Measurements from ENCODE around the gene MLXIP. TPM values are rescaled to one million over a fixed set of nuclear protein-coding genes. Genes with fewer than 3 reads are reported as not detected.

MLXIP gene
- total and polyA plus RNA-seq, 2 experiments from 2014 or later = 16.2 to 23.0 TPM

DNA sequence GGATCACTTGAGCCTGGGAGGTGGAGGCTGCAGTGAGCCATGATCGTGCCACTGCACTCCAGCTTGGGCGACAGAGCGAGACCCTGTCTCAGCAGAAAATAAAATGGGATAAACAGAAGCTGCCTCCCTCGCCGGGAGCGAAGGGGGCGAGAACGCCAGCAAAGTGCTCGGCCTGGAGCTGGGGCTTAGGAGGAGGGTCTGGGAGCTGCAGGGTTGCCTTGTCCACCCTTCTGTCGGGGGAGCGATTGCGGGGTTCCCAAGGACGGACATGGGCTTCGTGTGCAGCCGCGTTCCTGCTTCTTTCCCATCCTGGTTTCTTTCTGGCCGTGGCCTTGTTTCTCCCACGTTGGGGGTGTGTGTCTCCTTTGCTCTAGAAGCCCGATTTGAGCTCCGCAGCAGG lies 27.9 kb upstream of the MLXIP start:
- H3K79me2 ChIP-seq (replicated peaks; ENCODE audit: insufficient read depth) = no peaks in the 10 kb centered on the region
- Mint-ChIP-seq H3K4me1 (peaks cover 6% of the 10 kb centered on the region; the same call in 2 of the 3 replicates), H3K27me3 (ENCODE audit: insufficient read depth, low read depth, poor library complexity) (peaks cover 7% of the 10 kb centered on the region), H3K9me3 (no peaks in the 10 kb centered on the region; the same call in 2 of the 3 replicates), H3K36me3 (ENCODE audit: low read depth) (peaks cover 29% of the 10 kb centered on the region; the same call in 2 of the 3 replicates), H3K27ac (no peak overlapping the region), H3K4me3 (no peak overlapping the region)
- no peaks in the 10 kb centered on the region for H3K4me1 ChIP-seq (ENCODE audit: insufficient read depth)
- no peaks in the 10 kb centered on the region for H3F3A ChIP-seq (replicated peaks; ENCODE audit: low read depth)
- H3K36me3 ChIP-seq (ENCODE audit: insufficient read depth) = no peaks in the 10 kb centered on the region
- H3K27me3 ChIP-seq (ENCODE audit: insufficient read depth) = no peaks in the 10 kb centered on the region
- no peaks in the 10 kb centered on the region for H3K9me2 ChIP-seq (ENCODE audit: insufficient read depth)
- no peak for TF ChIP-seq NANOG (IDR thresholded peaks at IDR 0.05; ENCODE audit: borderline replicate concordance)
- H3K4me2 ChIP-seq = no peak overlapping the region
- H3K27ac ChIP-seq (ENCODE audit: low read depth) = no peak overlapping the region
- ATAC-seq (no peak), DNase-seq (ENCODE audit: low spot score) (no peak)
- no peaks in the 10 kb centered on the region for H4K20me1 ChIP-seq (replicated peaks; ENCODE audit: insufficient read depth)
- H3K4me3 ChIP-seq = no peak overlapping the region
- H2AFZ ChIP-seq = no peak overlapping the region

- H3K4me1 ChIP-seq (ENCODE audit: insufficient read depth) = no peaks in the 10 kb centered on the region
- Mint-ChIP-seq H3K27me3 (ENCODE audit: insufficient read depth, low read depth, poor library complexity) (peaks cover 7% of the 10 kb centered on the region), H3K4me1 (peaks cover 6% of the 10 kb centered on the region; the same call in 2 of the 3 replicates), H3K36me3 (ENCODE audit: low read depth) (peaks cover 25% of the 10 kb centered on the region; the same call in 2 of the 3 replicates), H3K27ac (no peak overlapping the region), H3K9me3 (no peaks in the 10 kb centered on the region), H3K4me3 (no peak overlapping the region)
- no peaks in the 10 kb centered on the region for H3K9me2 ChIP-seq (ENCODE audit: insufficient read depth)
- no peak overlapping the region for H3K27ac ChIP-seq (ENCODE audit: low read depth)
- no peak overlapping the region for H3K4me3 ChIP-seq
- no peaks in the 10 kb centered on the region for H3K27me3 ChIP-seq (ENCODE audit: insufficient read depth)
- H4K20me1 ChIP-seq (replicated peaks; ENCODE audit: insufficient read depth) = no peaks in the 10 kb centered on the region
- no peaks in the 10 kb centered on the region for H3F3A ChIP-seq (replicated peaks; ENCODE audit: low read depth)
- no peak for ATAC-seq
- no peak overlapping the region for H2AFZ ChIP-seq
- H3K79me2 ChIP-seq (replicated peaks; ENCODE audit: insufficient read depth) = no peaks in the 10 kb centered on the region
- H3K4me2 ChIP-seq = no peak overlapping the region
- no peaks in the 10 kb centered on the region; the same call in 1 of the 2 replicates for H3K36me3 ChIP-seq (ENCODE audit: insufficient read depth)
- DNase-seq (ENCODE audit: low spot score) = no peak
- TF ChIP-seq, protein P1, sequence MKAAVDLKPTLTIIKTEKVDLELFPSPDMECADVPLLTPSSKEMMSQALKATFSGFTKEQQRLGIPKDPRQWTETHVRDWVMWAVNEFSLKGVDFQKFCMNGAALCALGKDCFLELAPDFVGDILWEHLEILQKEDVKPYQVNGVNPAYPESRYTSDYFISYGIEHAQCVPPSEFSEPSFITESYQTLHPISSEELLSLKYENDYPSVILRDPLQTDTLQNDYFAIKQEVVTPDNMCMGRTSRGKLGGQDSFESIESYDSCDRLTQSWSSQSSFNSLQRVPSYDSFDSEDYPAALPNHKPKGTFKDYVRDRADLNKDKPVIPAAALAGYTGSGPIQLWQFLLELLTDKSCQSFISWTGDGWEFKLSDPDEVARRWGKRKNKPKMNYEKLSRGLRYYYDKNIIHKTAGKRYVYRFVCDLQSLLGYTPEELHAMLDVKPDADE (IDR thresholded peaks at IDR 0.05) = no peak
- TF ChIP-seq CTCF (conservative IDR thresholded peaks at IDR 0.05; ENCODE audit: low read depth in 2 of 2) = no peak
- no peak for TF ChIP-seq CREB1 (CRISPR knock-in tag; IDR thresholded peaks at IDR 0.05; ENCODE audit: low read depth)
- TF ChIP-seq ZNF331 (CRISPR knock-in tag; IDR thresholded peaks at IDR 0.05; ENCODE audit: low read depth) = no peak
- TF ChIP-seq STAT1 (IDR thresholded peaks at IDR 0.05; ENCODE audit: unreplicated experiment) = no peak
- TF ChIP-seq POLR2AphosphoS5 (IDR thresholded peaks at IDR 0.05; ENCODE audit: low read depth) = no peak
- no peak for TF ChIP-seq ZNF114 (CRISPR knock-in tag; IDR thresholded peaks at IDR 0.05)
- TF ChIP-seq, protein P2, sequence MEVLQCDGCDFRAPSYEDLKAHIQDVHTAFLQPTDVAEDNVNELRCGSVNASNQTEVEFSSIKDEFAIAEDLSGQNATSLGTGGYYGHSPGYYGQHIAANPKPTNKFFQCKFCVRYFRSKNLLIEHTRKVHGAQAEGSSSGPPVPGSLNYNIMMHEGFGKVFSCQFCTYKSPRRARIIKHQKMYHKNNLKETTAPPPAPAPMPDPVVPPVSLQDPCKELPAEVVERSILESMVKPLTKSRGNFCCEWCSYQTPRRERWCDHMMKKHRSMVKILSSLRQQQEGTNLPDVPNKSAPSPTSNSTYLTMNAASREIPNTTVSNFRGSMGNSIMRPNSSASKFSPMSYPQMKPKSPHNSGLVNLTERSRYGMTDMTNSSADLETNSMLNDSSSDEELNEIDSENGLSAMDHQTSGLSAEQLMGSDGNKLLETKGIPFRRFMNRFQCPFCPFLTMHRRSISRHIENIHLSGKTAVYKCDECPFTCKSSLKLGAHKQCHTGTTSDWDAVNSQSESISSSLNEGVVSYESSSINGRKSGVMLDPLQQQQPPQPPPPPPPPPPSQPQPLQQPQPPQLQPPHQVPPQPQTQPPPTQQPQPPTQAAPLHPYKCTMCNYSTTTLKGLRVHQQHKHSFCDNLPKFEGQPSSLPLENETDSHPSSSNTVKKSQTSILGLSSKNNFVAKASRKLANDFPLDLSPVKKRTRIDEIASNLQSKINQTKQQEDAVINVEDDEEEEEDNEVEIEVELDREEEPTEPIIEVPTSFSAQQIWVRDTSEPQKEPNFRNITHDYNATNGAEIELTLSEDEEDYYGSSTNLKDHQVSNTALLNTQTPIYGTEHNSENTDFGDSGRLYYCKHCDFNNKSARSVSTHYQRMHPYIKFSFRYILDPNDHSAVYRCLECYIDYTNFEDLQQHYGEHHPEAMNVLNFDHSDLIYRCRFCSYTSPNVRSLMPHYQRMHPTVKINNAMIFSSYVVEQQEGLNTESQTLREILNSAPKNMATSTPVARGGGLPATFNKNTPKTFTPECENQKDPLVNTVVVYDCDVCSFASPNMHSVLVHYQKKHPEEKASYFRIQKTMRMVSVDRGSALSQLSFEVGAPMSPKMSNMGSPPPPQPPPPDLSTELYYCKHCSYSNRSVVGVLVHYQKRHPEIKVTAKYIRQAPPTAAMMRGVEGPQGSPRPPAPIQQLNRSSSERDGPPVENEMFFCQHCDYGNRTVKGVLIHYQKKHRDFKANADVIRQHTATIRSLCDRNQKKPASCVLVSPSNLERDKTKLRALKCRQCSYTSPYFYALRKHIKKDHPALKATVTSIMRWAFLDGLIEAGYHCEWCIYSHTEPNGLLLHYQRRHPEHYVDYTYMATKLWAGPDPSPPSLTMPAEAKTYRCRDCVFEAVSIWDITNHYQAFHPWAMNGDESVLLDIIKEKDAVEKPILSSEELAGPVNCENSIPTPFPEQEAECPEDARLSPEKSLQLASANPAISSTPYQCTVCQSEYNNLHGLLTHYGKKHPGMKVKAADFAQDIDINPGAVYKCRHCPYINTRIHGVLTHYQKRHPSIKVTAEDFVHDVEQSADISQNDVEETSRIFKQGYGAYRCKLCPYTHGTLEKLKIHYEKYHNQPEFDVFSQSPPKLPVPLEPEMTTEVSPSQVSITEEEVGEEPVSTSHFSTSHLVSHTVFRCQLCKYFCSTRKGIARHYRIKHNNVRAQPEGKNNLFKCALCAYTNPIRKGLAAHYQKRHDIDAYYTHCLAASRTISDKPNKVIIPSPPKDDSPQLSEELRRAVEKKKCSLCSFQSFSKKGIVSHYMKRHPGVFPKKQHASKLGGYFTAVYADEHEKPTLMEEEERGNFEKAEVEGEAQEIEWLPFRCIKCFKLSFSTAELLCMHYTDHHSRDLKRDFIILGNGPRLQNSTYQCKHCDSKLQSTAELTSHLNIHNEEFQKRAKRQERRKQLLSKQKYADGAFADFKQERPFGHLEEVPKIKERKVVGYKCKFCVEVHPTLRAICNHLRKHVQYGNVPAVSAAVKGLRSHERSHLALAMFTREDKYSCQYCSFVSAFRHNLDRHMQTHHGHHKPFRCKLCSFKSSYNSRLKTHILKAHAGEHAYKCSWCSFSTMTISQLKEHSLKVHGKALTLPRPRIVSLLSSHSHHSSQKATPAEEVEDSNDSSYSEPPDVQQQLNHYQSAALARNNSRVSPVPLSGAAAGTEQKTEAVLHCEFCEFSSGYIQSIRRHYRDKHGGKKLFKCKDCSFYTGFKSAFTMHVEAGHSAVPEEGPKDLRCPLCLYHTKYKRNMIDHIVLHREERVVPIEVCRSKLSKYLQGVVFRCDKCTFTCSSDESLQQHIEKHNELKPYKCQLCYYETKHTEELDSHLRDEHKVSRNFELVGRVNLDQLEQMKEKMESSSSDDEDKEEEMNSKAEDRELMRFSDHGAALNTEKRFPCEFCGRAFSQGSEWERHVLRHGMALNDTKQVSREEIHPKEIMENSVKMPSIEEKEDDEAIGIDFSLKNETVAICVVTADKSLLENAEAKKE (CRISPR knock-in tag; IDR thresholded peaks at IDR 0.05) = no peak
- no peak for TF ChIP-seq EZH2phosphoT487 (IDR thresholded peaks at IDR 0.05; ENCODE audit: unreplicated experiment)
- no peak for TF ChIP-seq EZH2 (IDR thresholded peaks at IDR 0.05; ENCODE audit: low read depth, unreplicated experiment)
- TF ChIP-seq JUNB (IDR thresholded peaks at IDR 0.05; ENCODE audit: unreplicated experiment) = no peak
Measured at GRCh38 chr12:122051231-122051876, 27.2 kb upstream of the MLXIP start.
